GM10248 (cell line): Measurements from ENCODE around the gene GSE1.

Experiments
- CTCF ChIA-PET: fragments of 300-600 bp; sonication (Branson Sonifier 250); formaldehyde crosslinking; extraction: SDS; loops from one replicate; lab custom pipeline; 2021; ENCODE audit warnings: antibody characterized with exemption; lab: Yijun Ruan, JAX
- POLR2A ChIA-PET: fragments of 350-650 bp; sonication (Branson Sonifier 250); formaldehyde crosslinking; extraction: SDS; loops from one replicate; lab custom pipeline; 2020; ENCODE audit warnings: antibody characterized with exemption; lab: Yijun Ruan, JAX
- DNase-seq: peaks from one replicate; pipeline ENCODE4 v3.0.0; 2012; ENCODE audit errors: extremely low spot score
- TF ChIP-seq, protein P1 (sequence below): IDR thresholded peaks from 2 replicates; pipeline ENCODE4 v1.5.1; 2012; ENCODE audit warnings: mild to moderate bottlenecking, low read depth; ENCODE audit errors: extremely low read depth, missing control alignments, control extremely low read depth

GSE1 gene

DNA sequence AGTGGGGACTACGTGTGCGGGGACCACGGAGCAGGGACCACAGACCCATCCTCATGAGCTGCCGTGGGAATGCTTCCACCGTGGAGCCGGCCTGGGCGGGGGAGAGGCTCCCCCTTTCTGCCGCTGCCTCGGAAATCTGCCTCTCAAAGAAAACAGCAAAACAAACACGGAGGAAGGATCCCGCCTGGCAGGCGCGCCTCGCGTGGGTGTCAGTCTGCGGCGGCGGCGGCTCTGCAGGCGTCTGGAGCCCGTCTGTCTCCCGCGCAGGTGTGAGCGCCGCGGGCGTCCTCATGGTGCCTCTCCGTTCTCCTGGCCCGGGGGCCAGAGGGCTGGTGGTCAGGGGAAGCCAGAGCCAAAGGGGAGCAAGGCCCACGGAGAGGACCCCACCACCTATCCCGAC, 27.5 kb downstream of the GSE1 start:
- TF ChIP-seq, protein P1, sequence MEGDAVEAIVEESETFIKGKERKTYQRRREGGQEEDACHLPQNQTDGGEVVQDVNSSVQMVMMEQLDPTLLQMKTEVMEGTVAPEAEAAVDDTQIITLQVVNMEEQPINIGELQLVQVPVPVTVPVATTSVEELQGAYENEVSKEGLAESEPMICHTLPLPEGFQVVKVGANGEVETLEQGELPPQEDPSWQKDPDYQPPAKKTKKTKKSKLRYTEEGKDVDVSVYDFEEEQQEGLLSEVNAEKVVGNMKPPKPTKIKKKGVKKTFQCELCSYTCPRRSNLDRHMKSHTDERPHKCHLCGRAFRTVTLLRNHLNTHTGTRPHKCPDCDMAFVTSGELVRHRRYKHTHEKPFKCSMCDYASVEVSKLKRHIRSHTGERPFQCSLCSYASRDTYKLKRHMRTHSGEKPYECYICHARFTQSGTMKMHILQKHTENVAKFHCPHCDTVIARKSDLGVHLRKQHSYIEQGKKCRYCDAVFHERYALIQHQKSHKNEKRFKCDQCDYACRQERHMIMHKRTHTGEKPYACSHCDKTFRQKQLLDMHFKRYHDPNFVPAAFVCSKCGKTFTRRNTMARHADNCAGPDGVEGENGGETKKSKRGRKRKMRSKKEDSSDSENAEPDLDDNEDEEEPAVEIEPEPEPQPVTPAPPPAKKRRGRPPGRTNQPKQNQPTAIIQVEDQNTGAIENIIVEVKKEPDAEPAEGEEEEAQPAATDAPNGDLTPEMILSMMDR, result no peak
- ChIA-PET CTCF (interaction anchor here (1.5 to 1.9 kb wide), 2 partner anchors 18 to 25 kb away, joined by 3 to 7 read pairs; no protein-coding TSS in a partner anchor), POLR2A (no interaction called here)
- no peak for DNase-seq

GRCh38 chr16:85641305-85641704, 28.2 kb downstream of the GSE1 start:
- DNase-seq, result no peak

GRCh38 chr16:85641776-85642176, 28.7 kb downstream of the GSE1 start:
- DNase-seq, result no peak
- ChIA-PET POLR2A (no interaction called here), CTCF (interaction anchor here (1.0 to 1.9 kb wide), 3 partner anchors 16 to 26 kb away, joined by 3 to 7 read pairs (median 3); no protein-coding TSS in a partner anchor)
- TF ChIP-seq, protein P1, result no peak

More at GRCh38 chr16:85641305-85641704, 28.2 kb downstream of the GSE1 start:
- ChIA-PET POLR2A (no interaction called here), CTCF (interaction anchor here (1.0 to 1.9 kb wide), 3 partner anchors 16 to 25 kb away, joined by 3 to 7 read pairs (median 3); no protein-coding TSS in a partner anchor)
- TF ChIP-seq, protein P1, result no peak

DNA sequence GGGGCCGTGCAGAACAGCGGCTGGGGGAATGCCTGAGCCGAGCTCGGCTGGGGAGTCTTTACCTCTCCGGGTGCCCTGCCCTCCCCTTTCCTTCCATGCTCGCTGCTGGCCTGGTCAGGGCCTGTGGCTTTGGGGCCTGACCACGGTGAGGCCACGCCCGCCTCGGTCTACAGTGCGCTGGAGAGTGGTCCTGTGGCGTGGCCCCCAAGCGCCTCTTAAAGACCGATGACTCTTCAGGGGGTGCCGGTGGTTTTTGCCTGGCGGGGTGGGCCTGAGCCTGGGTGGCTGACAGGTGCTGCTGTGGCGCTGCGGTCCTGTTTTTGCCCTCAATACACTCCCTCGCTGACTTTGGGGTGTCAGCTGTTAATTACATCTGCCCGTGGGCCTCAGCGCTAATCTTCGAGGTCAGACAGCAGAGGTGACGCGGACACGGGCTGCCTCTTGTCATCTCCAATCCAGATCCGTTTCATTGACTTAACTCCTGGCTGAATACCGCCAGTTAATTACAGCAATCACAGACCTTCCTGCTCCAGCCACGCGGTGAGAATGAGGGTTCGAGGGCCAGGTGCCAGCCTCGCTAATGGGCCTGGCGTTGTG, 29.7 kb downstream of the GSE1 start:
- no peak for DNase-seq
- TF ChIP-seq, protein P1, result no peak
- ChIA-PET CTCF (interaction anchor here (0.7 to 1.3 kb wide), 3 partner anchors 14 to 33 kb away, joined by 3 read pairs; no protein-coding TSS in a partner anchor), POLR2A (no interaction called here)

DNA sequence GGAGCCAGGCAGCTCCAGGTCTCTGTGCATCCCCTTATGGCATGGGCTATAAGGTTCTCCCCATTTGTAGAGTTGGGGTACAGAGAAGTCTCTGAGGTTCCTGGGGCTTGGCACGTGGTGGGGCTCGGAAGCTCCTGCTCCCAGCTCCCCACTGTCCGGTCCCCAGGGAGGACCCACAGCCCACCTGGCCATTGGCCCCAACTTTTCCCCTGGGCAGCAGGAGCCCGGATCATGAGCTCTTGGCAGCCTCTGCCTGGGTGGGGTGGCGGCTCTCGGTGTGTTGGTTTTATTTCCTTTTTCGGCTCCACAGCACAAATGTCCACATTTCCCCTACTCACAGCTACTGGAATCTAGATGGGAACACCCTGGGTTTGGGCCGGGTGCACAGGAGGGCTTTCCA, 30.5 kb downstream of the GSE1 start:
- no peak for DNase-seq
- TF ChIP-seq, protein P1, result no peak
- POLR2A ChIA-PET, result no interaction called here
- CTCF ChIA-PET, result interaction anchor here (0.7 to 1.3 kb wide), 3 partner anchors 13 to 33 kb away, joined by 3 read pairs; no protein-coding TSS in a partner anchor

- ChIA-PET POLR2A (no interaction called here), CTCF (interaction anchor here (0.7 to 1.3 kb wide), 3 partner anchors 12 to 34 kb away, joined by 3 read pairs; no protein-coding TSS in a partner anchor)
- DNase-seq, result no peak
- TF ChIP-seq, protein P1, result no peak
Observed at GRCh38 chr16:85644093-85644712, 31.1 kb downstream of the GSE1 start.
